ENCODE measurements around the gene CACNA1F.

- no peak for TF ChIP-seq CTCF (conservative IDR thresholded peaks at IDR 0.05; ENCODE audit: low read depth, low read length)
- no peak for TF ChIP-seq EZH2 (IDR thresholded peaks at IDR 0.05; ENCODE audit: borderline replicate concordance, low read depth, low read length, poor library complexity, severe bottlenecking)
Observed at GRCh38 chrX:49157194-49157593, 75.9 kb downstream of the CACNA1F start.

All from A673 (cell line).